OCI-LY7 (cell line): ENCODE measurements around the gene ISG20L2.

Experiments
- CTCF ChIP-seq: fragments of 200-600 bp; sonication (generic); conservative IDR thresholded peaks from 2 replicates; pipeline ENCODE4 v1.5.1; 2014; ENCODE audit warnings: mild to moderate bottlenecking, antibody characterized with exemption, low read length, moderate library complexity, mixed read lengths
- EZH2phosphoT487 ChIP-seq: fragments of 200-600 bp; sonication (generic); IDR thresholded peaks from 2 replicates; pipeline ENCODE4 v1.6.1; 2018; ENCODE audit warnings: low read depth, borderline replicate concordance, mild to moderate bottlenecking, mixed run types, antibody characterized with exemption, low read length, moderate library complexity, mixed read lengths

GRCh38 chr1:156727926-156728598, 504 bp downstream of the ISG20L2 start, which contains the start of gene METTL25B:
- TF ChIP-seq CTCF (no peak), EZH2phosphoT487 (no peak)
